ENCODE data around the gene SMIM10L2A. TPM values are rescaled to one million over a fixed set of nuclear protein-coding genes. Genes with fewer than 3 reads are reported as not detected.

The SMIM10L2A gene
- total and polyA plus RNA-seq, 2 experiments from 2014 or later, result 1.4 to 5.6 TPM

DNA sequence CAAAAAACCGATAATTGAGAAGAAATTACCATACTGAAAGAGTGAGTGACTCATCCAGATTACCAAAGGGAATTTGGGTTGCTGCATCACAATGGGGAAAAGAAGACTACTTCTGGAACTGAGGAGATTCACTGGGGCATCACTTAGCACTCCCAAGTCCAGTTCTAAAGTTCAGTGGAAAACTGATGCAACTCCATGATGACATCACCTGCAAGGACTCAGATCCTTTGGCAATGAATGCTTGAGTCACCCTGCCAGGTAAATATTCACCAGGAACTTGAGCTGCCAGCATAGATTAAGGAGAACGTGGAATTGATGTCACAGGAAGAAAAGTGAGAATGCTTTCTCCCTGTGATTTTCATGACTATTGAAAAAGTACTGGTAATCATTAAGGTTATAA lies 32.0 kb upstream of the SMIM10L2A start:
- H3K9me2 ChIP-seq (ENCODE audit: insufficient read depth), result no peaks in the 10 kb centered on the region
- H3K27ac ChIP-seq (ENCODE audit: low read depth), result no peak overlapping the region
- H2AFZ ChIP-seq, result no peak overlapping the region
- Mint-ChIP-seq H3K9me3 (no peaks in the 10 kb centered on the region), H3K27ac (peak overlapping the region; percentile 80), H3K27me3 (ENCODE audit: insufficient read depth, low read depth, poor library complexity) (peaks cover 2% of the 10 kb centered on the region), H3K4me3 (no peak overlapping the region), H3K4me1 (peaks cover 11% of the 10 kb centered on the region), H3K36me3 (ENCODE audit: low read depth) (no peaks in the 10 kb centered on the region)
- no peaks in the 10 kb centered on the region for H3K79me2 ChIP-seq (replicated peaks; ENCODE audit: insufficient read depth)
- H3K27me3 ChIP-seq (ENCODE audit: insufficient read depth), result no peaks in the 10 kb centered on the region
- DNase-seq (ENCODE audit: low spot score) (no peak), ATAC-seq (no peak)
- H3K4me3 ChIP-seq, result no peak overlapping the region
- no peaks in the 10 kb centered on the region for H3F3A ChIP-seq (replicated peaks; ENCODE audit: low read depth)
- no peaks in the 10 kb centered on the region for H4K20me1 ChIP-seq (replicated peaks; ENCODE audit: insufficient read depth)
- no peak overlapping the region for H3K4me2 ChIP-seq
- TF ChIP-seq EZH2 (IDR thresholded peaks at IDR 0.05; ENCODE audit: low read depth, unreplicated experiment) (no peak), ZNF114 (CRISPR knock-in tag; IDR thresholded peaks at IDR 0.05) (no peak), ZNF331 (CRISPR knock-in tag; IDR thresholded peaks at IDR 0.05; ENCODE audit: low read depth) (no peak), ZNF462 (CRISPR knock-in tag; IDR thresholded peaks at IDR 0.05) (no peak), ETS1 (IDR thresholded peaks at IDR 0.05) (no peak), REST (IDR thresholded peaks at IDR 0.05; ENCODE audit: unreplicated experiment) (no peak), STAT1 (IDR thresholded peaks at IDR 0.05; ENCODE audit: unreplicated experiment) (no peak), JUNB (IDR thresholded peaks at IDR 0.05; ENCODE audit: unreplicated experiment) (no peak), EZH2phosphoT487 (IDR thresholded peaks at IDR 0.05; ENCODE audit: unreplicated experiment) (no peak), CREB1 (CRISPR knock-in tag; IDR thresholded peaks at IDR 0.05; ENCODE audit: low read depth) (no peak), POLR2AphosphoS5 (IDR thresholded peaks at IDR 0.05; ENCODE audit: low read depth) (no peak), NANOG (IDR thresholded peaks at IDR 0.05; ENCODE audit: borderline replicate concordance) (no peak)
- TF ChIP-seq, protein P1, sequence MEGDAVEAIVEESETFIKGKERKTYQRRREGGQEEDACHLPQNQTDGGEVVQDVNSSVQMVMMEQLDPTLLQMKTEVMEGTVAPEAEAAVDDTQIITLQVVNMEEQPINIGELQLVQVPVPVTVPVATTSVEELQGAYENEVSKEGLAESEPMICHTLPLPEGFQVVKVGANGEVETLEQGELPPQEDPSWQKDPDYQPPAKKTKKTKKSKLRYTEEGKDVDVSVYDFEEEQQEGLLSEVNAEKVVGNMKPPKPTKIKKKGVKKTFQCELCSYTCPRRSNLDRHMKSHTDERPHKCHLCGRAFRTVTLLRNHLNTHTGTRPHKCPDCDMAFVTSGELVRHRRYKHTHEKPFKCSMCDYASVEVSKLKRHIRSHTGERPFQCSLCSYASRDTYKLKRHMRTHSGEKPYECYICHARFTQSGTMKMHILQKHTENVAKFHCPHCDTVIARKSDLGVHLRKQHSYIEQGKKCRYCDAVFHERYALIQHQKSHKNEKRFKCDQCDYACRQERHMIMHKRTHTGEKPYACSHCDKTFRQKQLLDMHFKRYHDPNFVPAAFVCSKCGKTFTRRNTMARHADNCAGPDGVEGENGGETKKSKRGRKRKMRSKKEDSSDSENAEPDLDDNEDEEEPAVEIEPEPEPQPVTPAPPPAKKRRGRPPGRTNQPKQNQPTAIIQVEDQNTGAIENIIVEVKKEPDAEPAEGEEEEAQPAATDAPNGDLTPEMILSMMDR (conservative IDR thresholded peaks at IDR 0.05; ENCODE audit: low read depth in 2 of 2), result no peak
- H3K4me1 ChIP-seq (ENCODE audit: insufficient read depth), result no peaks in the 10 kb centered on the region
- no peaks in the 10 kb centered on the region for H3K36me3 ChIP-seq (ENCODE audit: insufficient read depth)

Measured in GM23338 (cell line).